Measurements from ENCODE around the gene VEGFB. TPM values are rescaled to one million over a fixed set of nuclear protein-coding genes. Genes with fewer than 3 reads are reported as not detected.

VEGFB gene
- total RNA-seq, 2 donors from 2014 or later, result 25.9 to 59.5 TPM

DNA sequence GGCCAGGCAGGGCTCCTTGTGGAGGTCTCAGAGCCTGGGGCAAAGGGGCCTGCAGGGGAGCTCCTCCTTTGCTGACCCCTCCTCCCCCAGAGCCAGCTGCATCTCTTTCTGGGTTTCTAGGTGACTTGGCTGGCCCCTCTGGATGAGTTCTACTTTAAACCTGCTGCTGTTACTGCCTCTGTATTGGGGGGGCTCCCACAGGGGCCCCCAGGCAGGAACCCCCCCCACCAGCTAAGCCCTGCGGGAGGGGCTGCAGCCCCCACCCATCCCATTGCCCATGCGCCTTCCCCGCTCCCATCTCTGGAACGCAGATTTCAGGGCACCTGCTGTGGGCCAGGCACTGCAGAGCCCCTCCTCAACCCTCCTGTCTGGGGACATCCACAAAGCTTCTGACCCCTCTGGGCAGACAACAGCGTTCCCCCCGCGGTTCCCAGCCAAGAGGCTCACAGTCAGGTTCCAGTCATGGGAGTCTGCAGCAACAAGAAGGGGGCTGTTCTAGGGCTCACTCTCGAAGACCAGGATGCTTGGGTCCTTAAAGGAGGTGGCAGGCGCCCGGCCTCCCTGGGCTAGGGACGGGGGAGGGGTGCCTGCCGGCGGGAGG, 16.1 kb downstream of the VEGFB start:
- H3K27ac ChIP-seq, result no peak overlapping the region
- H3K9ac ChIP-seq (ENCODE audit: low read depth in 2 of 2, low read length in 2 of 2), result peak overlapping the region; percentile 69 to 71
- TF ChIP-seq, protein P1, sequence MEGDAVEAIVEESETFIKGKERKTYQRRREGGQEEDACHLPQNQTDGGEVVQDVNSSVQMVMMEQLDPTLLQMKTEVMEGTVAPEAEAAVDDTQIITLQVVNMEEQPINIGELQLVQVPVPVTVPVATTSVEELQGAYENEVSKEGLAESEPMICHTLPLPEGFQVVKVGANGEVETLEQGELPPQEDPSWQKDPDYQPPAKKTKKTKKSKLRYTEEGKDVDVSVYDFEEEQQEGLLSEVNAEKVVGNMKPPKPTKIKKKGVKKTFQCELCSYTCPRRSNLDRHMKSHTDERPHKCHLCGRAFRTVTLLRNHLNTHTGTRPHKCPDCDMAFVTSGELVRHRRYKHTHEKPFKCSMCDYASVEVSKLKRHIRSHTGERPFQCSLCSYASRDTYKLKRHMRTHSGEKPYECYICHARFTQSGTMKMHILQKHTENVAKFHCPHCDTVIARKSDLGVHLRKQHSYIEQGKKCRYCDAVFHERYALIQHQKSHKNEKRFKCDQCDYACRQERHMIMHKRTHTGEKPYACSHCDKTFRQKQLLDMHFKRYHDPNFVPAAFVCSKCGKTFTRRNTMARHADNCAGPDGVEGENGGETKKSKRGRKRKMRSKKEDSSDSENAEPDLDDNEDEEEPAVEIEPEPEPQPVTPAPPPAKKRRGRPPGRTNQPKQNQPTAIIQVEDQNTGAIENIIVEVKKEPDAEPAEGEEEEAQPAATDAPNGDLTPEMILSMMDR (IDR thresholded peaks at IDR 0.05), result no peak
- H3K9me3 ChIP-seq, result no peaks in the 10 kb centered on the region
- peaks cover 5% of the 10 kb centered on the region for H3K36me3 ChIP-seq
- intact Hi-C loops (cut with DNase I), result no loop called here
- H3K4me3 ChIP-seq, result peak overlapping the region; percentile 97
- DNase-seq, result no peak
- peaks cover 9% of the 10 kb centered on the region for H3K4me1 ChIP-seq
- no peaks in the 10 kb centered on the region for H3K27me3 ChIP-seq

DNA sequence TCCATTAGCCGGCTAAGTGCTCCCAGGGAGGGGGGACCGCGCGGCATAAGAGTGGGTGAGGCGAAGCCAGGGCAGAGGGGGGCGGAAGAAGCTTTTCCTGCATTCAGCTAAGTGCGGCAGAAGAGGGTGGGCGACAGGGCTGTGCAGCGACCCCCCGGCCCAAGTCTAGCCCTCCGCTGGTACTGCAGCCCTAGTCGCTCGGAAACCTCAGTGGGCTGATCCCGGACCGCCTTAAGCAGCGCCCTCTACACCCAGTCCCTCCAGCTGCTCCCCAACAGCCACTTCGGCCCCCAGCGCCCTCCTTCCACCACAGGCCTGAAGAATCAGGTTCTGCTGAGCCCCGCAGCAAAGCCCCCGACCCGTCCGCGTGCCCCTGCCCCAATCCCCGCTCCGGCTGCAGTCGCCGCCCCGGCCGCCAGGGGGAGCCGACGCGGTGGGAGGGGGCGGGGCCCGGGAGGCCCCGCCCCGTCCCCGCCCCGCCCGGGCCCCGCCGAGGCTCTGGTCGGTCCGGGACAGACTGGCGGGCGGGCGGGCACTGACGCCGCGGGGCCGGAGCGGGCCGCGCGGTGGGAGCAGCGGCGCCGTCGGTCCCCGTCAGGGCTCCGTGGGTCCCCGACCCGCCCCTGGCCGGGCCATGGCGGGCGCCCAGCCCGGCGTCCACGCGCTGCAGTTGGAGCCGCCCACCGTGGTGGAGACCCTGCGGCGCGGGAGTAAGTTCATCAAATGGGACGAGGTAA, 16.8 kb downstream of the VEGFB start, which contains the start of gene PLCB3:
TSS of gene PLCB3 (plus strand) at position 515 of the 737 bp plus-strand sequence. CDS start at position 635, 120 bp downstream.
- intact Hi-C loops (cut with DNase I), result no loop called here
- no peak for DNase-seq
- Histone ChIP-seq H3K9me3 (no peaks in the 10 kb centered on the region), H3K4me3 (peak within 1 kb of the TSS; percentile 97), H3K36me3 (peaks cover 5% of the 10 kb centered on the region), H3K4me1 (peaks cover 9% of the 10 kb centered on the region), H3K27me3 (no peaks in the 10 kb centered on the region), H3K9ac (ENCODE audit: low read depth in 2 of 2, low read length in 2 of 2) (peak within 1 kb of the TSS; percentile 89 to 91), H3K27ac (peak within 1 kb of the TSS; percentile 80)
- TF ChIP-seq, protein P1 (IDR thresholded peaks at IDR 0.05), result peak; percentile 59

DNA sequence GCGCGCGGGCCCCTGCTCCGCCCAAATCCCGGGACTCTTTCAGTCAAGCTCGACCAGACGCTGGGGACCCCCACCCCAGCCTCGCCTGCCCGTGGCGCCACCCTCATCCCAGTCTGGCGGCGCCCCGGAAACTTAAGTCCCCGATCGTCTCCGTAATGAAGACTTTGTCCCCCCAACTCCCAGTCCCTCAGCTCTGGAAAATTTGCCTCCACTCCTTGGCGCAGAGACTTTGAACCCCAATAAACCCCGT, 17.3 kb downstream of the VEGFB start:
- H3K4me3 ChIP-seq, result peak overlapping the region; percentile 97
- peak overlapping the region; percentile 89 to 91 for H3K9ac ChIP-seq (ENCODE audit: low read depth in 2 of 2, low read length in 2 of 2)
- H3K27me3 ChIP-seq, result no peaks in the 10 kb centered on the region
- intact Hi-C loops (cut with DNase I), result no loop called here
- H3K9me3 ChIP-seq, result no peaks in the 10 kb centered on the region
- H3K4me1 ChIP-seq, result peaks cover 9% of the 10 kb centered on the region
- H3K36me3 ChIP-seq, result peaks cover 5% of the 10 kb centered on the region
- TF ChIP-seq, protein P1 (IDR thresholded peaks at IDR 0.05), result no peak
- DNase-seq, result no peak
- peak overlapping the region; percentile 80 for H3K27ac ChIP-seq

- Histone ChIP-seq H3K4me3 (peak overlapping the region; percentile 97), H3K27ac (peak overlapping the region; percentile 80), H3K4me1 (peaks cover 9% of the 10 kb centered on the region), H3K27me3 (no peaks in the 10 kb centered on the region), H3K36me3 (peaks cover 5% of the 10 kb centered on the region), H3K9ac (ENCODE audit: low read depth in 2 of 2, low read length in 2 of 2) (peak overlapping the region; percentile 89 to 91), H3K9me3 (no peaks in the 10 kb centered on the region)
- intact Hi-C loops (cut with DNase I), result no loop called here
- DNase-seq, result peak; percentile 92
- TF ChIP-seq, protein P1 (IDR thresholded peaks at IDR 0.05), result no peak
Measured at GRCh38 chr11:64252003-64252872, 17.9 kb downstream of the VEGFB start.

- H3K4me1 ChIP-seq, result peaks cover 9% of the 10 kb centered on the region
- H3K4me3 ChIP-seq, result peak overlapping the region; percentile 97
- intact Hi-C loops (cut with DNase I), result no loop called here
- H3K9ac ChIP-seq (ENCODE audit: low read depth in 2 of 2, low read length in 2 of 2), result peak overlapping the region; percentile 8 to 89
- TF ChIP-seq, protein P1 (IDR thresholded peaks at IDR 0.05), result no peak
- H3K9me3 ChIP-seq, result no peaks in the 10 kb centered on the region
- no peaks in the 10 kb centered on the region for H3K27me3 ChIP-seq
- H3K36me3 ChIP-seq, result peaks cover 5% of the 10 kb centered on the region
- H3K27ac ChIP-seq, result peak overlapping the region; percentile 80
- DNase-seq, result no peak
Measured at GRCh38 chr11:64253043-64253442, 18.7 kb downstream of the VEGFB start.
